HG03097 (cell line): ENCODE data around the gene INO80.
A peak's percentile ranks its signal among the peaks of the same experiment; 100 is the strongest.
"Not testable (repeated sequence)": the region's sequence is repeated elsewhere in the genome, so short reads cannot be mapped to it uniquely, and the experiment has no call there.

Experiments
- ATAC-seq: cut with Tn5 transposase; IDR thresholded peaks from one replicate; pipeline ENCODE4 v1.9.1; 2021; ENCODE audit not compliant: unreplicated experiment, low FRiP score

Gene INO80

GRCh38 chr15:41116962-41117252, 827 bp upstream of the INO80 start:
- no peak for ATAC-seq

GRCh38 chr15:41115652-41116115, 396 bp downstream of the INO80 start:
- peak; percentile 45 for ATAC-seq

GRCh38 chr15:41115161-41115651, 874 bp downstream of the INO80 start:
- peak; percentile 1 for ATAC-seq

- ATAC-seq: no peak
These were observed 9.1 kb downstream of the INO80 start for GRCh38 chr15:41106947-41107346.

- no peak for ATAC-seq
These were observed 10.4 kb downstream of the INO80 start for GRCh38 chr15:41105348-41106334.

- ATAC-seq: no peak
These were observed 11.8 kb downstream of the INO80 start for GRCh38 chr15:41104234-41104633.

- ATAC-seq: no peak
These were observed 13.2 kb downstream of the INO80 start for GRCh38 chr15:41102854-41103253.

GRCh38 chr15:41096178-41096577, 19.9 kb downstream of the INO80 start:
- ATAC-seq: no peak

GRCh38 chr15:41085029-41085428, 31.1 kb downstream of the INO80 start:
- no peak for ATAC-seq

GRCh38 chr15:41080144-41080543, 35.9 kb downstream of the INO80 start:
- ATAC-seq: no peak

GRCh38 chr15:41079717-41080116, 36.4 kb downstream of the INO80 start:
- no peak for ATAC-seq

- ATAC-seq: not testable (repeated sequence)
These were observed 37.2 kb downstream of the INO80 start for GRCh38 chr15:41078879-41079278.

GRCh38 chr15:41078125-41078524, 38.0 kb downstream of the INO80 start:
- no peak for ATAC-seq

- ATAC-seq: no peak
These were observed 43.1 kb downstream of the INO80 start for GRCh38 chr15:41073028-41073427.

- ATAC-seq: no peak
These were observed 44.1 kb downstream of the INO80 start for GRCh38 chr15:41072013-41072412.

- ATAC-seq: no peak
These were observed 49.6 kb downstream of the INO80 start for GRCh38 chr15:41066516-41066915.

GRCh38 chr15:41061667-41062066, 54.4 kb downstream of the INO80 start:
- no peak for ATAC-seq

- ATAC-seq: no peak
These were observed 55.6 kb downstream of the INO80 start for GRCh38 chr15:41060505-41060904.

- no peak for ATAC-seq
These were observed 59.3 kb downstream of the INO80 start for GRCh38 chr15:41056810-41057209.

GRCh38 chr15:41055706-41056105, 60.4 kb downstream of the INO80 start:
- ATAC-seq: no peak

- no peak for ATAC-seq
These were observed 64.9 kb downstream of the INO80 start for GRCh38 chr15:41051139-41051538.

- ATAC-seq: no peak
These were observed 67.2 kb downstream of the INO80 start for GRCh38 chr15:41048852-41049251.
